ENCODE measurements around the gene GASK1B. TPM values are rescaled to one million over a fixed set of nuclear protein-coding genes. Genes with fewer than 3 reads are reported as not detected.

Gene GASK1B
- total and polyA plus RNA-seq, 8 donors = 21.7 to 56.8 (median 24.2) TPM

- TF ChIP-seq, protein P1, sequence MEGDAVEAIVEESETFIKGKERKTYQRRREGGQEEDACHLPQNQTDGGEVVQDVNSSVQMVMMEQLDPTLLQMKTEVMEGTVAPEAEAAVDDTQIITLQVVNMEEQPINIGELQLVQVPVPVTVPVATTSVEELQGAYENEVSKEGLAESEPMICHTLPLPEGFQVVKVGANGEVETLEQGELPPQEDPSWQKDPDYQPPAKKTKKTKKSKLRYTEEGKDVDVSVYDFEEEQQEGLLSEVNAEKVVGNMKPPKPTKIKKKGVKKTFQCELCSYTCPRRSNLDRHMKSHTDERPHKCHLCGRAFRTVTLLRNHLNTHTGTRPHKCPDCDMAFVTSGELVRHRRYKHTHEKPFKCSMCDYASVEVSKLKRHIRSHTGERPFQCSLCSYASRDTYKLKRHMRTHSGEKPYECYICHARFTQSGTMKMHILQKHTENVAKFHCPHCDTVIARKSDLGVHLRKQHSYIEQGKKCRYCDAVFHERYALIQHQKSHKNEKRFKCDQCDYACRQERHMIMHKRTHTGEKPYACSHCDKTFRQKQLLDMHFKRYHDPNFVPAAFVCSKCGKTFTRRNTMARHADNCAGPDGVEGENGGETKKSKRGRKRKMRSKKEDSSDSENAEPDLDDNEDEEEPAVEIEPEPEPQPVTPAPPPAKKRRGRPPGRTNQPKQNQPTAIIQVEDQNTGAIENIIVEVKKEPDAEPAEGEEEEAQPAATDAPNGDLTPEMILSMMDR (IDR thresholded peaks at IDR 0.05) = no peak
- no peak for ATAC-seq
- DNase-seq = no peak
- Histone ChIP-seq H3K27ac (no peak overlapping the region), H3K27me3 (no peaks in the 10 kb centered on the region), H3K9me3 (no peaks in the 10 kb centered on the region), H3K4me3 (no peak overlapping the region), H3K4me1 (peaks cover 7 to 14% of the 10 kb centered on the region in 2 donors), H3K36me3 (peaks cover 0 to 3% of the 10 kb centered on the region in 2 donors)
- intact Hi-C loops (cut with DNase I) = no loop called here
Observed at GRCh38 chr4:158214856-158215255, 42.0 kb upstream of the GASK1B start.

DNA sequence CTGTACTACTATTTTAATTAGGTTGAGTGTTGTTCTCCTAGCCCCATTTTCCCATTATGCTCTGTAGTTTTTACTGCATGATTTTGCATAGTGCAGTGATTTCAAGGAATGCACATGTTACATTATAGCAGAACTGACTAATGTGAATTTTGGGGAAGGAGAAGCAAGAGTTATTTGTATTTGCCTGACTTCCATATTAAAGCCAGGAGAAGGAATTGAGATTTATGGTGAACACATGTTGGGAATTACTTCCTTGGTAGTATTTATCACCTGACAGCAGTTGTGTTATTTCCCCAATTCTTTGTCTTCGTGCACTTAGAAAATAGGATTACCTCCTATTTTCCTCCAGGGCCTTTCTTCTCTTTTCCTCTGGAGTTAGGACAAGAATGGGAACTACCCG, 40.6 kb upstream of the GASK1B start:
- Histone ChIP-seq H3K36me3 (peaks cover 0 to 3% of the 10 kb centered on the region in 2 donors), H3K27me3 (no peaks in the 10 kb centered on the region), H3K4me1 (peaks cover 7 to 23% of the 10 kb centered on the region in 2 donors), H3K4me3 (no peak overlapping the region), H3K9me3 (no peaks in the 10 kb centered on the region), H3K27ac (no peak overlapping the region)
- ATAC-seq (no peak), DNase-seq (no peak)
- TF ChIP-seq, protein P1 (IDR thresholded peaks at IDR 0.05) = no peak
- intact Hi-C loops (cut with DNase I) = no loop called here

- ATAC-seq (peak; percentile 19), DNase-seq (no peak)
- H3K36me3 ChIP-seq = peaks cover 0 to 3% of the 10 kb centered on the region in 2 donors
- H3K4me1 ChIP-seq = peaks cover 7 to 23% of the 10 kb centered on the region in 2 donors
- intact Hi-C loops (cut with DNase I) = no loop called here
- H3K9me3 ChIP-seq = no peaks in the 10 kb centered on the region
- TF ChIP-seq, protein P1 (IDR thresholded peaks at IDR 0.05) = no peak
- H3K27me3 ChIP-seq = no peaks in the 10 kb centered on the region
- no peak overlapping the region for H3K27ac ChIP-seq
- peak overlapping the region; percentile 32 to 39 for H3K4me3 ChIP-seq
Observed at GRCh38 chr4:158211222-158211621, 38.4 kb upstream of the GASK1B start.

DNA sequence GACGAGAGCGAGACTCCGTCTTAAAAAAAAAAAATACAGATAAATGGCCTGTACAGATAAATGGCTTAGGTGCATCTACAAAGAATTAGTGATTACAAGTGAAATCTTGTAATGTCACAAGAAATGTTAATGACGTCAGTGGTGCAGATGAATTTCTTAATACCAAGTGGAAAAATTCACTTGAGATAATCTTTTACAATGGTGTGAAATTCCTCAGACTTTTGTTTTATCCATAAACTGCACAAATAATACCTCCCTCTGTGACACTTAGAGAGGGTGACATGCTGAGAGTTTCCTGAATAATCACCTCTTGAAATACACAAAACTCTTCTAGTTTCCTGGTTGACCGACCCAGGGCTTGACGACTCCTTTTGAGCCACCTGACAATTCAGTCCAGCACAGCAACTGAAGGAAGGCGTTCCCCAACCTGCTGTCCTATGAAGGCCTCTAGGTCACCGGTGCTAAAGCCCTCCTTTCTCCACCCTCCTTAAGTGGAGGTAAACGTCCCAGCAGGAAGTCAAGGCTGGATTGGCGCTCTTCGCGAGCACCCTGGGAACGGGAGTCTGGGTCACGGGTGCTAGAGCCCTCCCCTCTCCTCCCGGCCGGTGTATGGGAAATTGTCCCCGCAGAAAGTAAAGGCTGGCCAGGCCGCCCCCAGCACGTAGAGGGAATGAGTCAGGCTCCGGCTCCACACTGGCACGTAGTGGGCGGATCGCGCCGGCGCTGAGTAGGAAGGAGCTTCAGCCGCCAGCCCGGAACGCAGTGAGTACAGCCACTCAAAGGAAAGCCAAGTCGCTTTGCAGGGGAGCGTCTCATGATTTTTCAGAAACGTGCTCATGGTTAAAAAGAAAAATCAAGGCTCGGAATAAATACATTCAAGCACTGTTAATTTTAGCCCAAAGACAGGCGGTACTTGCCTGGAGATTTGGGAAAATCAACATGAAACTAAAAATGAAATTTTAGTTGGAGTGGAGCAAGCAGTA, 37.3 kb upstream of the GASK1B start, which contains the start of gene TMEM144:
TSS of gene TMEM144 (plus strand) at position 662 of the 983 bp plus-strand sequence. CDS start 2,182 bp downstream, outside the sequence.
- H3K27me3 ChIP-seq = no peaks in the 10 kb centered on the region
- TF ChIP-seq, protein P1 (IDR thresholded peaks at IDR 0.05) = no peak
- peak within 1 kb of the TSS; percentile 87 to 89 for H3K27ac ChIP-seq
- H3K9me3 ChIP-seq = no peaks in the 10 kb centered on the region
- peaks cover 0 to 3% of the 10 kb centered on the region in 2 donors for H3K36me3 ChIP-seq
- H3K4me1 ChIP-seq = peaks cover 7 to 23% of the 10 kb centered on the region in 2 donors
- DNase-seq = peak; percentile 66 to 97 (median 91)
- peak; percentile 98 for ATAC-seq
- intact Hi-C loops (cut with DNase I) = no loop called here
- peak within 1 kb of the TSS; percentile 32 to 39 for H3K4me3 ChIP-seq

Data from left lung (tissue), 10 donors.